GM21825 (cell line): Measurements from ENCODE around the gene ACBD5.

Experiments
- ATAC-seq: cut with Tn5 transposase; IDR thresholded peaks from one replicate; pipeline ENCODE4 v1.9.1; 2021; ENCODE audit warnings: mild to moderate bottlenecking, moderate library complexity; ENCODE audit not compliant: unreplicated experiment

ACBD5 gene

GRCh38 chr10:27155066-27155754, 85.4 kb downstream of the ACBD5 start, which contains the start of gene MASTL:
TSS of gene MASTL (plus strand) at chr10:27155352. CDS start at chr10:27155427, 75 bp downstream.
- peak; percentile 81 for ATAC-seq

GRCh38 chr10:27153845-27154193, 86.8 kb downstream of the ACBD5 start:
- ATAC-seq, result peak; percentile 3

- ATAC-seq, result no peak
Measured at GRCh38 chr10:27153329-27153728, 87.3 kb downstream of the ACBD5 start.

- no peak for ATAC-seq
Measured at GRCh38 chr10:27152687-27153086, 87.9 kb downstream of the ACBD5 start.

- ATAC-seq, result no peak
Measured at GRCh38 chr10:27150261-27150660, 90.3 kb downstream of the ACBD5 start.

GRCh38 chr10:27147701-27148100, 92.9 kb downstream of the ACBD5 start:
- no peak for ATAC-seq

- no peak for ATAC-seq
Measured at GRCh38 chr10:27145937-27146336, 94.7 kb downstream of the ACBD5 start.
